Fibroblast of skin of abdomen (primary cell): ENCODE results near the gene SLC1A5.
A peak's percentile ranks its signal among the peaks of the same experiment; 100 is the strongest.
"Not testable (repeated sequence)": the region's sequence is repeated elsewhere in the genome, so short reads cannot be mapped to it uniquely, and the experiment has no call there.

ENCODE experiments used
- DNase-seq: peaks from one replicate; pipeline ENCODE4 v3.0.0-alpha.2; 2013

Gene SLC1A5

GRCh38 chr19:46798713-46799112 is 10.3 kb upstream of the SLC1A5 start:
- no peak for DNase-seq

DNA sequence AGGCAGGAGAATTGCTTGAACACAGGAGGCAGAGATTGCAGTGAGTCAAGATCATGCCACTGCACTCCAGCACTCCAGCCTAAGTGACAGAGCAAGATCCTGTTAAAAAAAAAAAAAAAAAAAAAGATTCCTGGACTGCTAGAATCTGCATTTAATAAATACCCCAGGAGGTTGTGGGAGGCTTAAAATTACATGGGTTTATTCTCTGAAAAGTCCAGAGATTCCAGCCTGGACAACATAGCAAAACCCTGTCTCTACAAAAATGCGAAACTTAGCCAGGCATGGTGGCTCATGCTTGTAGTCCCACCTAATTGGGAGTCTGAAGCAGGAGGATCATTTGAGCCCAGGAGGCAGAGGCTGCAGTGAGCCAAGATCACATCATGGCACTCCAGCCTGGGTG is 9.5 kb upstream of the SLC1A5 start:
- no peak for DNase-seq

- DNase-seq, result no peak
Observed at GRCh38 chr19:46791944-46792343, 3.5 kb upstream of the SLC1A5 start.

- DNase-seq, result no peak
Observed at GRCh38 chr19:46789371-46789770, 977 bp upstream of the SLC1A5 start.

- no peak for DNase-seq
Observed at GRCh38 chr19:46788968-46789338, 559 bp upstream of the SLC1A5 start.

- peak; percentile 76 for DNase-seq
Observed at GRCh38 chr19:46787331-46788261, 798 bp downstream of the SLC1A5 start.

DNA sequence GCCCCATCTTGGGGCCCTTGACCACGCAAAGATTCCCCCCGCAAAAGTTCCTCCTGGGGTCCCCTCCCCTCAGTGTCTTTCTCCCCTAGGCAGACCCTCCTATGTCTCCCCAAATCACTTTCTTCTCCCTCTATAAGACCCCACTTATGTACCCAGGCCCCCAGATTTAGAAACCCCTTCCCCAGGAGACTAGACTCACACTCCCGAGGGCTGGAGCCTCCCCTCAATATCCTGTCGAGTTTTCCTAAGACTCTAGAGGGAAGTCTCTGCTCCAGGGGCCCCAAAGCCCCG is 1.4 kb downstream of the SLC1A5 start:
- DNase-seq, result no peak

GRCh38 chr19:46786236-46787039 is 2.0 kb downstream of the SLC1A5 start:
- peak; percentile 88 for DNase-seq

DNA sequence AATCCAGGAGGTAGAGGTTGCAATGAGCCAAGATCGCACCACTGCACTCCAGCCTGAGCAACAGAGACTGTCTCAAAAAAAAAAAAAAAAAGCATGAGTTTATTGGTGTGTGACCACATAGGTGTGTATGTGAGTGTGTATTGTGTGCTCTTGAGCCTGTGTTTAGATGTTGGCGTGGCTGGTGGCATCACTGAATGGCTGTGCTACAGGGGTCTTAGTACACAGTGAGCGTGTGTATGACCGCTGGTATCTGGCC is 2.5 kb downstream of the SLC1A5 start:
- DNase-seq, result no peak

GRCh38 chr19:46785054-46785979 is 3.1 kb downstream of the SLC1A5 start:
- DNase-seq, result no peak

DNA sequence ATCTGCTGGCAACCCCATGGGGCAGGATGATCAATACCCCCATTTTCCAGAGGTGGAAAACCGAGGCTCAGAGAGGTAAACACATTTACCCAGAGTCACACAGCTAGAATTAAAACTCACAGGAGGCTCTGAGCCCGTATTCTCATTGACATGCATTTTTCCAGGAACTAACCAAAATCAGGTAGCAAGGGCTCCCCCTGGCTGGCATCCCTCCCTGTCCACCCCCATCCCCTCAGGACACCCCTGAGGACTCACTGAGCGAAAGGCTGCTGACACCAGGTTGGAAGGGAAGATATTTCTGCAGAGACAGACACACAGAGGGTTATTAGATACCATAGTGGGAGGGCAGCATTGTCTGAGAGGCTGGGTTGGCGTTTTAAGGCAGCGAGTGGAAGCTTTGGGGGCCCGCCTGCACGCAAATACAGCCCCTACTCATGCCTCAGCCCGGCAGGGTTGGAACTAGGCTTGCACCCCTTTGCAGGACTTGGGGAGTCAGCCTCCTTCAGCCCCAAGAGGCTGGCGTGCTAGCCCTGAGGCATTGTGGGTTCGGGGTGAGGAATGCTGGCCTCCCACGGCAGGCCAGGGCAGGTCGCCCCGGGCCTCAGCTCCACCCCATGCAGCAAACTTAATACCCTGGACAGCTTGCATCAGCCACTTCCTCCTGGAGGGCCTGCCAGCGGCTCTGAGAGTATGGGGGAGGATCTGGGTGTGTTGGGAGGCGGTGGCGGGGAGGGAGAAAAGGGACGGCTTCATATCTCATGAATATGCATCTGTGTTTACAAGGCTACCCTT is 3.9 kb downstream of the SLC1A5 start:
- DNase-seq, result peak; percentile 97

DNA sequence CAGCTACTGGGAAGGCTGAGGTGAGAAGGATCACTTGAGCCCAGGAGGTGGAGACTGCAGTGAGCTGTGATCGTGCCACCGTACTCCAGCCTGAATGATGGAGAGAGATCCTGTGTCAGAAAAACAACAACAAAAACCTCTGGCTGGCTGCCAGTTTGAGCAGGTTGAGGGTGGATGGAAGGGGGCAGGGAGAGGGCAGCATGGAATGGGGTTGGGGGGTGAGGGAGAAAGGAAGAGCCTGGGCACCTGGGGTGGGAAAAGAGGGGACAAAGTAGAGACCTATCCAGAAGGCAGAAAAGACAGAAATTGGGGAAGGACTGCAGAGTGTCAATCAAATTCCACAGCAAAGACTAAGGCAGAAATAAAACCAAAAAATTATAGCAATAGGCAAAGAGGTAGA is 4.7 kb downstream of the SLC1A5 start:
- DNase-seq, result no peak

GRCh38 chr19:46782355-46783019 is 5.9 kb downstream of the SLC1A5 start:
- DNase-seq, result no peak

- not testable (repeated sequence) for DNase-seq
Observed at GRCh38 chr19:46777956-46778645, 10.3 kb downstream of the SLC1A5 start.

DNA sequence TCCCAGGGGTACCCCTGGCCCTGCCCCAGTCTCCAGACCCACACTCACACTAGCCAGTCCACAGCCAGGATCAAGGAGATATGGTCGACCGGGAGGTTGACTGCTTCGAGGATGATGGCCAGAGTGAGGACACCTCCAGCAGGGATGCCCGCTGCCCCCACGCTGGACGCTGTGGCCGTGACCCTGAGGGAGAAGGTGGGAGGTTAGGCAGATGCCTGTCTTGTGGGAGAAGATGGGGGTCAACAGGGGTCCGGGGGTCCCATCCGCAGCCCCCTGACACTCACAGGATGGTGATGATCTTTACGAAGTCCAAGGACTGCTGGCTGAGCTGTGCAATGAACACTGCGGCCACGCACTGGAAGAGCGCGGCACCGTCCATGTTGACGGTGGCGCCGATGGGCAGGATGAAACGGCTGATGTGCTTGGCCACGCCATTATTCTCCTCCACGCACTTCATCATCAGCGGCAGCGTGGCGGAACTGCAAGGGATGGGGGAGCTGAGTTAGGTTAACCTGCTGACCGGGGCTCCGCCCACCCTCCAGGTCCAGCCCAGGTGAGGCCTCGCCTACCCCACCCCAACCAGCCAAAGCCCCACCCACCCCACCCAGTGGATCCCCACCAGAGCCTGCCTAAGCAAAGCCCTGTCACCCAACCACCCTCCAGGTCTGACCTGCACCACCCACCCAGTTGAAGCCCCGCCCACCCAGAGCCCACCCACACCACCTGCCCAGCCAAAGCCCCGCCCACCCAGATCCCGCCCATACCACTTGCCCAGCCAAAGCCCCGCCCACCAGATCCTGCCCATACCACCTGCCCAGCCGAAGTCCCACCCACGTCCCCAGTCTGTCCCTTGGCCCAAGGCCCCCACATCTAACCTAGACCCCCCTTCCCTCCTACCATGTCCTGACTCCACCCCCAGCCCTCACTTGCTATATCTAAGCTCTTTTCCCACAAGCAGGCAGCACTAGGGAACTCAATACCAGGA is 11.2 kb downstream of the SLC1A5 start:
- DNase-seq, result no peak

- DNase-seq, result no peak
Observed at GRCh38 chr19:46775642-46776258, 12.6 kb downstream of the SLC1A5 start.

DNA sequence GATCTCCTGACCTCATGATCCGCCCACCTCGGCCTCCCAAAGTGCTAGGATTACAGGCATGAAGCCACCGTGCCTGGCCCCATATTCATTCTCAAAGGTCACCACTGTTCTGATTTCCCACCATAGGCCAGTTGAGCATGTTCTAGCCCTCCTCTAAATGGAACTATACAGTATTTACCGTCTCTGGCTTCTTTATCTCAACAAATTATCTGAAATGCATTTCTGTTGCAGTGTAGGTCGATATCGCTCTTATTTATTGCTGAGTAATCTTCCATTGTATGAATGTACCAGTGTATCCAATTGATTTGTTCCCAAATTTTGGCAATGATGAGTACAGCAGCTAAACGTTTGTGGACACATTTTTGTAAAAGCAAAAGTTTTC is 15.4 kb downstream of the SLC1A5 start:
- no peak for DNase-seq

DNA sequence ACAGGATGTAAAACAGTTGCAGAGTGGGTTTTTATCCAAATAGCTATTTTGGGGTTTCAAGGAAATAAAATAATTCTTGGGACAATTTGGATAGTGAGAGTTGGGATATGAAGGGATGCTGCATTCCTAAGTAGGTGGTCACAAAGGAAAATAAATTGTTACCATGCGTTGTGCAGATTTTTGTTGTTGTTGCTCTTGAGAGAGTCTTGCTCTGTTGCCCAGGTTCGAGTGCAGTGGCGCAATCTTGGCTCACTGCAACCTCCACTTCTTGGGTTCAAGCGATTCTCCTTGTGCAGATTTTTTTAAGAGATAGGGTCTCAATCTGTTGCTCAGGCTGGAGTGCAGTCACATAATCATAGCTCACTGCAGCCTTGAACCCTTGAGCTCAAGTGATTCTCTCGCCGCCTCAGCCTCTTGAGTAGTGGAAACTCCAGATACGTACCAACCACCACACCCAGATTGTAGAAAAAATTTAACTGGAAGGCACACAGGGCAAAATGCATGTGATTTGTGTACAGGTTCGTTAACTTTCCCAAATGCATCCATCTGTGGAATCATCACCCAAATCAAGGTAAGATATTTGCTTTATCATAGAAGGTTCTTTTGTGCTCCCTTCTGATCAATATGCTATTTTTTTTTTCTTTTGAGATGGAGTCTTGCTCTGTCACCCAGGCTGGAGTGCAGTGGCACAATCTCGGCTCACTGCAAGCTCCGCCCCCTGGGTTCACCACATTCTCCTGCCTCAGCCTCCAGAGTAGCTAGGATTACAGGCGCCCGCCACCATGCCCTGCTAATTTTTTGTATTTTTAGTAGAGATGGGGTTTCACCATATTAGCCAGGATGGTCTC is 16.0 kb downstream of the SLC1A5 start:
- peak; percentile 42 for DNase-seq
